ENCODE data around the gene ARL15. TPM values are rescaled to one million over a fixed set of nuclear protein-coding genes. Genes with fewer than 3 reads are reported as not detected.

The ARL15 gene
- total and polyA plus RNA-seq, 7 donors: 11.7 to 30.7 (median 16.6) TPM

DNA sequence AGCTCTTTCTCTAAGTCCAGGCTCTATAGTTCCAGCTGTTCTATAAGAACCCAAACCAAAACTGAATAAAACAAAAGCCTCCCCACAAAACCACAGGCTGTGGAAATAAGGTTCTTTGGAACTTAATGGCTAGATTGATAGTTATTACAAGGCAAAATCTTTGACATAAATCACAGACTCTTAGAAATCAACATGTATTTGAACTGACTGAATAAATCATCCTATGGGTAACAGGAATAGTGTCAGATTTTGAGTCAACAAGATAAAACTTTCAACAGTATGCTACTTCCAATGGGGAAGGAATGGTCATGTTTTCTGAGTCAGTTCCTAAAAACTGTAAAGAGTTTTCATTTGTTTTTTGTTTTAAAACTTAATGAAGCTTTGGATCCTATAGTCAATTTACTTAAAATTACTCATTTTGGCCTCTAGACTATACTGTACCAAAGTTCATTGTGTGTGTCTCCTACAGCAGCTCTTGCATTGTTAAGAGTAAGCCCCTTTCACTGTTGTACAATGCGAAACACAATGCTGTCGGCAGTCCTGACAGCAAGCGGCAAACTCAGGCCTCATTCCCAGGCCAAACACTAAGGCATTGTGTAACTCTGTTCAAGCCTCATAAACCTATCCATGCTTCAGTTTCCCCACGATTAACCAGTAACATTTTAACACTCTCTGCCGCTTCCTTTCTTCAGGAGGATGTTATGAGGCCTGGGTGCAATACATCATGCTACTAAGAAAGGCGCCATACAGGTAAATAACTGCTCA is 134.1 kb downstream of the ARL15 start:
- DNase-seq: no peak
- no peaks in the 10 kb centered on the region for H3K9me3 ChIP-seq
- H3K4me1 ChIP-seq: peaks cover 0 to 5% (median 0%) of the 10 kb centered on the region in 4 donors
- H3K27me3 ChIP-seq: no peaks in the 10 kb centered on the region
- TF ChIP-seq POLR2AphosphoS5 (IDR thresholded peaks at IDR 0.05) (no peak), EP300 (IDR thresholded peaks at IDR 0.05) (no peak), POLR2A (IDR thresholded peaks at IDR 0.05) (no peak)
- TF ChIP-seq, protein P1, sequence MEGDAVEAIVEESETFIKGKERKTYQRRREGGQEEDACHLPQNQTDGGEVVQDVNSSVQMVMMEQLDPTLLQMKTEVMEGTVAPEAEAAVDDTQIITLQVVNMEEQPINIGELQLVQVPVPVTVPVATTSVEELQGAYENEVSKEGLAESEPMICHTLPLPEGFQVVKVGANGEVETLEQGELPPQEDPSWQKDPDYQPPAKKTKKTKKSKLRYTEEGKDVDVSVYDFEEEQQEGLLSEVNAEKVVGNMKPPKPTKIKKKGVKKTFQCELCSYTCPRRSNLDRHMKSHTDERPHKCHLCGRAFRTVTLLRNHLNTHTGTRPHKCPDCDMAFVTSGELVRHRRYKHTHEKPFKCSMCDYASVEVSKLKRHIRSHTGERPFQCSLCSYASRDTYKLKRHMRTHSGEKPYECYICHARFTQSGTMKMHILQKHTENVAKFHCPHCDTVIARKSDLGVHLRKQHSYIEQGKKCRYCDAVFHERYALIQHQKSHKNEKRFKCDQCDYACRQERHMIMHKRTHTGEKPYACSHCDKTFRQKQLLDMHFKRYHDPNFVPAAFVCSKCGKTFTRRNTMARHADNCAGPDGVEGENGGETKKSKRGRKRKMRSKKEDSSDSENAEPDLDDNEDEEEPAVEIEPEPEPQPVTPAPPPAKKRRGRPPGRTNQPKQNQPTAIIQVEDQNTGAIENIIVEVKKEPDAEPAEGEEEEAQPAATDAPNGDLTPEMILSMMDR (IDR thresholded peaks at IDR 0.05): no peak
- no peak overlapping the region for H3K27ac ChIP-seq
- intact Hi-C loops (cut with DNase I): no loop called here
- no peaks in the 10 kb centered on the region for H3K36me3 ChIP-seq
- no peak overlapping the region for H3K4me3 ChIP-seq
- 93% methylated on average over 6 of the region's 6 CpGs for WGBS, 2 donors

DNA sequence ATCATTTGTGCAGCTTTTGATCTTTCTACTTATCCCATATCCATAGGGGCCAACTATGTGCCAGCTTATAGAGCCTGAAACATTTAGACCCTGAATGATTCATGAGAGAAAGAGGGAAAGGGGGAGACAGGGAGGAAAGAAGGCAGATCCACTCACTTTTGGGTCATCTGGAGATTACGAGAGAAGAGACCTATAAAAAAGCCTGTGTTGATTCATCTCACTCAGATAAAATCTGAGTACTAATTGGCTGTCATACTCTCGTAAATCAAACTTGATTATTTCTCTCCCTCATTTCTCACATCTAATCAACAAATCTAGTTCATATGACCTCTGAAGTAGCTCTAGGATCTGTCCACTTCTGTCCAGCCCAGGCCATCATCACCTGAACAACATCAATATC is 137.1 kb downstream of the ARL15 start:
- no peaks in the 10 kb centered on the region for H3K9me3 ChIP-seq
- no peaks in the 10 kb centered on the region for H3K27me3 ChIP-seq
- H3K27ac ChIP-seq: no peak overlapping the region
- no peak for TF ChIP-seq EP300 (IDR thresholded peaks at IDR 0.05)
- TF ChIP-seq POLR2A (IDR thresholded peaks at IDR 0.05): no peak
- no peak for TF ChIP-seq POLR2AphosphoS5 (IDR thresholded peaks at IDR 0.05)
- TF ChIP-seq, protein P1 (IDR thresholded peaks at IDR 0.05): no peak
- H3K36me3 ChIP-seq: no peaks in the 10 kb centered on the region
- DNase-seq: no peak
- no peaks in the 10 kb centered on the region for H3K4me1 ChIP-seq
- intact Hi-C loops (cut with DNase I): no loop called here
- no peak overlapping the region for H3K4me3 ChIP-seq
- 80 to 93% methylated on average over 2 of the region's 2 CpGs for WGBS, 2 donors

DNA sequence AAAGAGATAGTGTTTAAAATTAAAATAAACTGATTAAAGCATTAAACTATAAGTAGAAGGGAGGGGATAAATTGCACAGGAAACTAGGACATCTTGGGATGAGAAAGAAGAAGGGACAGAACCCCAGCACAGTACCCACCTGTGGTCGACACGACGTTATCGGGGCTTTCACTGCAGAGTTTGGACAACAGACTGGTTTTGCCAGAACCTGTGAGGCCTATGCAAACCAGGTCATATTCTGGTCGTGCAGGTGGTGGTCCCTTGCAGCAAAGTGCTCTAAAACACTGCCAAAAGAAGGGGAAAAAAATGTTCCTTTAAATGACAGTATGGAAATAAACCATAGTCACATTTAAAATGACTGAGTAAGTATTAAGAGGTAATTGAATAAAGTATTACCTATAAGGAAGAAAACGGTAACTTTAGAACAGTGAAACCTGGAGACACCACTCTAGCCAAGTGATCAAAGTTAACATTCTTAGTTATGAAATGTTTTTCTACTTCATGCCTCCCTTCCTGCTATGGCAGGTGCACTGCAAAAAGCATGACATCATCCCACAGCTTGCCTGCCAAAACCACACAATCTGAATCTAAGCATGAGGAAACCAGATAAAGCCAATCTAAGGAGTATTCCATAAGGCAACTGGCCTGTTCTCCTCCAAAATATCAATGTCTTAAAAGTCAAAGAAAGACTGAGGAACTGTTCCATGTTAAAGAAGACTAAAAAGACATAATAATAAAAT is 138.6 kb downstream of the ARL15 start:
- Histone ChIP-seq H3K27me3 (no peaks in the 10 kb centered on the region), H3K4me3 (no peak overlapping the region), H3K36me3 (no peaks in the 10 kb centered on the region), H3K4me1 (no peaks in the 10 kb centered on the region), H3K27ac (no peak overlapping the region), H3K9me3 (no peaks in the 10 kb centered on the region)
- intact Hi-C loops (cut with DNase I): no loop called here
- 81 to 89% methylated on average over 6 of the region's 6 CpGs for WGBS, 2 donors
- TF ChIP-seq POLR2A (IDR thresholded peaks at IDR 0.05): no peak
- TF ChIP-seq, protein P1 (IDR thresholded peaks at IDR 0.05): no peak
- TF ChIP-seq EP300 (IDR thresholded peaks at IDR 0.05): no peak
- DNase-seq: no peak

DNA sequence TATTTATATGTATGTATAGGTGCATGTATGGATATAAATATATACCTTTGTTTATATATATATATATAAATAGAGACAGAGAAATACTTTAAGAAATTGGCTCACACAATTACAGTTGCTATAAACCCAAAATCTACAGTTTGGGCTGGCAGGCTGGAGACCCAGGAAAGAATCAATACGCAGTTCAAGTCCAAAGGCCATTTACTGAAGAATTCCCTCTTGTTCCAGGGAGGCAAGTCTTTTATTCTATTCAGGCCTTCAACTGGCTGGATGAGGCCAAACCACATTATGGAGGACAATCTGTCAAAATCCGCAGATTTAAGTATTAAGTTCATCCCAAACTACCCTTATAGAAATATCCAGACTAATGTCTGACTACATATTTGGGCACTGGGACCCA is 144.7 kb downstream of the ARL15 start:
- Histone ChIP-seq H3K27ac (no peak overlapping the region), H3K4me1 (peaks cover 0 to 2% (median 0%) of the 10 kb centered on the region in 4 donors), H3K4me3 (no peak overlapping the region), H3K36me3 (no peaks in the 10 kb centered on the region), H3K27me3 (no peaks in the 10 kb centered on the region), H3K9me3 (no peaks in the 10 kb centered on the region)
- 49 to 70% methylated on average over 2 of the region's 2 CpGs for WGBS, 2 donors
- DNase-seq: no peak
- intact Hi-C loops (cut with DNase I): no loop called here
- TF ChIP-seq POLR2A (IDR thresholded peaks at IDR 0.05) (no peak), EP300 (IDR thresholded peaks at IDR 0.05) (no peak), POLR2AphosphoS5 (IDR thresholded peaks at IDR 0.05) (no peak)
- TF ChIP-seq, protein P1 (IDR thresholded peaks at IDR 0.05): no peak

Measured in sigmoid colon (tissue), 7 donors.